ENCODE measurements around the gene GNB3. TPM values are rescaled to one million over a fixed set of nuclear protein-coding genes. Genes with fewer than 3 reads are reported as not detected.
"Not testable (repeated sequence)": the region's sequence is repeated elsewhere in the genome, so short reads cannot be mapped to it uniquely, and the experiment has no call there.

Gene GNB3
- polyA plus RNA-seq, 1 experiment = 5.3 TPM

DNA sequence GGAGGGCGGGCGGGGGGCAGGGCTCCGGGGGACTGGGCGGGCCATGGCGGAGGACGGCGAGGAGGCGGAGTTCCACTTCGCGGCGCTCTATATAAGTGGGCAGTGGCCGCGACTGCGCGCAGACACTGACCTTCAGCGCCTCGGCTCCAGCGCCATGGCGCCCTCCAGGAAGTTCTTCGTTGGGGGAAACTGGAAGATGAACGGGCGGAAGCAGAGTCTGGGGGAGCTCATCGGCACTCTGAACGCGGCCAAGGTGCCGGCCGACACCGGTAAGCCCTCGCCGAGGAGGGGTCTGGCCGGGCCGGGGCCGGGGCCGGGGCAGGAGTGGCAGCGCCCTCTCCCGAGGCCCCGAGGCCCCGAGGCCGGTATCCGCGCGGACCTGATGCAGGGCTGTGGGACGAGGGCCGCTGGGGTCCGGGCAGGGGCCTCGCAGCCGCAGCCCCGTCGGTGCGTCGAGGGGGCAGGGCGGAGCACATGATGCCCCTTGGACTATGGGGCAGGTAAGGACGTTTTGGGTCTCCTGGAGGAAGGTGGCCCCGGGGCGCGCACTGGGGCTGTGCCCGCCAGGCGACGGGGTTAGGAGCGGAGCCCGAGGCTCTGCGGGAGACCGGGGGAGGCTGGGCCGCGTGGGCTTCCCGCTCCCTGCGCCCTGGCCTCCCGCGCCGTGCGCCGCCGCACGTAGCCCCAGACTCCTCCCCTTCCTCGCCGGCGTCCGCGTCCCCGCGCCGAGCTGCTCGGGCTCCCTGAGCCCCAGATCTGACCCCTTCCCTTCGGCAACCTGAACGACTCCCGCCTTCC lies 26.9 kb downstream of the GNB3 start, which contains the start of gene TPI1:
TPI1 (plus strand) TSS at position 119 of the 798 bp plus-strand sequence; CDS start at position 155, 36 bp downstream.
- Histone ChIP-seq H3K36me3 (ENCODE audit: control insufficient read depth, insufficient read depth, low read length) (peaks cover 38% of the 10 kb centered on the region), H3K27me3 (ENCODE audit: control insufficient read depth, insufficient read depth, low read length) (no peaks in the 10 kb centered on the region), H3K4me3 (ENCODE audit: low read depth, low read length) (peak within 1 kb of the TSS; percentile 98)
- ChIA-PET POLR2A (interaction anchor here (0.6 to 4.7 kb wide), 7 partner anchors 11 to 403 kb away, joined by 3 to 34 read pairs (median 5); partner anchors contain the start of genes CDCA3, GAPDH and USP5), CTCF (interaction anchor here (0.9 to 9.7 kb wide), 10 partner anchors 7 to 112 kb away, joined by 3 to 112 read pairs (median 6); partner anchors contain the start of genes CDCA3, ENO2, LRRC23 and PTMS)
- TF ChIP-seq, protein P1, sequence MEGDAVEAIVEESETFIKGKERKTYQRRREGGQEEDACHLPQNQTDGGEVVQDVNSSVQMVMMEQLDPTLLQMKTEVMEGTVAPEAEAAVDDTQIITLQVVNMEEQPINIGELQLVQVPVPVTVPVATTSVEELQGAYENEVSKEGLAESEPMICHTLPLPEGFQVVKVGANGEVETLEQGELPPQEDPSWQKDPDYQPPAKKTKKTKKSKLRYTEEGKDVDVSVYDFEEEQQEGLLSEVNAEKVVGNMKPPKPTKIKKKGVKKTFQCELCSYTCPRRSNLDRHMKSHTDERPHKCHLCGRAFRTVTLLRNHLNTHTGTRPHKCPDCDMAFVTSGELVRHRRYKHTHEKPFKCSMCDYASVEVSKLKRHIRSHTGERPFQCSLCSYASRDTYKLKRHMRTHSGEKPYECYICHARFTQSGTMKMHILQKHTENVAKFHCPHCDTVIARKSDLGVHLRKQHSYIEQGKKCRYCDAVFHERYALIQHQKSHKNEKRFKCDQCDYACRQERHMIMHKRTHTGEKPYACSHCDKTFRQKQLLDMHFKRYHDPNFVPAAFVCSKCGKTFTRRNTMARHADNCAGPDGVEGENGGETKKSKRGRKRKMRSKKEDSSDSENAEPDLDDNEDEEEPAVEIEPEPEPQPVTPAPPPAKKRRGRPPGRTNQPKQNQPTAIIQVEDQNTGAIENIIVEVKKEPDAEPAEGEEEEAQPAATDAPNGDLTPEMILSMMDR (IDR thresholded peaks at IDR 0.05; ENCODE audit: insufficient read depth, low read depth, low read length) = no peak
- no peak for DNase-seq (ENCODE audit: low read depth)

DNA sequence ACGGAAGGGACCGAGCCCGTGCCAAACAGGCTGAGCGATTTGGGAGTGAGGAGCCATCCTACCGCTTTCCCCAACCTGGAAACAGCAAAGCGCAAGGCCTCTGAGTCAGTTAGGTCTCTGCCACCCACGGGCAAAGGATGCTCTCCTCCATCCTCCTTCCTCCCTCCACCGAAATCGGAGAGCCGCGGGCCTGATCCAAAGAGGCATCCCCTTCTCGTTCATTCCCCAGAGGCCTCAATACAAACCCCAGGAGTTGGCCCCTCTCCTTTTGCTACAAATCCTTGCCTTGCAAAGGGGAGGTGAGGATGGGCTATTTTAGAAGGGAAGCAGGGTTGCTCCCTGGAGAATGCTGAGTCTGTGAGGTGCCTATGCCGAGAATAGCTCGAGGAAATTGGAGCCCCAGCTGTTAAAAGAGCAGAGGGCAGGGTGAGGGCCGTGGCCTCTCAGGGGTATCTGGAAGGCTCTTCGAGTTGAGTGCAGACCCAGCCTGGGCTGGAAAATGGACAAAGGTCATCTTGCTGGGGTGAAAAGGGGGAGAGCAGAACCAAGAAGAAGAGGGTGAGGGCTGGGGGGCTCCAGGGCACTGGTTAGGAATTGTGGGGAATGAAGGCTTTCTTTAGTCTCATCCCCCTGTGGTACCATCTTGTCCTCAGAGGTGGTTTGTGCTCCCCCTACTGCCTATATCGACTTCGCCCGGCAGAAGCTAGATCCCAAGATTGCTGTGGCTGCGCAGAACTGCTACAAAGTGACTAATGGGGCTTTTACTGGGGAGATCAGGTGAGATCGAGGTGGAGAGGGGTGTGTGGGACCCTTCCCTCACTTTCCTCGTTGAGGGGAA lies 27.7 kb downstream of the GNB3 start:
- no peaks in the 10 kb centered on the region for H3K27me3 ChIP-seq (ENCODE audit: control insufficient read depth, insufficient read depth, low read length)
- DNase-seq (ENCODE audit: low read depth) = no peak
- TF ChIP-seq, protein P1 (IDR thresholded peaks at IDR 0.05; ENCODE audit: insufficient read depth, low read depth, low read length) = peak; percentile 38; the same call in 1 of the 2 replicates
- CTCF ChIA-PET = interaction anchor here (0.6 to 9.7 kb wide), 24 partner anchors 8 to 245 kb away, joined by 3 to 112 read pairs (median 6); partner anchors contain the start of genes CDCA3, ENO2, LRRC23 and MLF2
- POLR2A ChIA-PET = interaction anchor here (0.6 to 4.7 kb wide), 2 partner anchors 16 to 24 kb away, joined by 3 to 34 read pairs; partner anchors contain the start of genes CDCA3 and USP5
- peaks cover 34% of the 10 kb centered on the region for H3K36me3 ChIP-seq (ENCODE audit: control insufficient read depth, insufficient read depth, low read length)
- H3K4me3 ChIP-seq (ENCODE audit: low read depth, low read length) = peak overlapping the region; percentile 98

DNA sequence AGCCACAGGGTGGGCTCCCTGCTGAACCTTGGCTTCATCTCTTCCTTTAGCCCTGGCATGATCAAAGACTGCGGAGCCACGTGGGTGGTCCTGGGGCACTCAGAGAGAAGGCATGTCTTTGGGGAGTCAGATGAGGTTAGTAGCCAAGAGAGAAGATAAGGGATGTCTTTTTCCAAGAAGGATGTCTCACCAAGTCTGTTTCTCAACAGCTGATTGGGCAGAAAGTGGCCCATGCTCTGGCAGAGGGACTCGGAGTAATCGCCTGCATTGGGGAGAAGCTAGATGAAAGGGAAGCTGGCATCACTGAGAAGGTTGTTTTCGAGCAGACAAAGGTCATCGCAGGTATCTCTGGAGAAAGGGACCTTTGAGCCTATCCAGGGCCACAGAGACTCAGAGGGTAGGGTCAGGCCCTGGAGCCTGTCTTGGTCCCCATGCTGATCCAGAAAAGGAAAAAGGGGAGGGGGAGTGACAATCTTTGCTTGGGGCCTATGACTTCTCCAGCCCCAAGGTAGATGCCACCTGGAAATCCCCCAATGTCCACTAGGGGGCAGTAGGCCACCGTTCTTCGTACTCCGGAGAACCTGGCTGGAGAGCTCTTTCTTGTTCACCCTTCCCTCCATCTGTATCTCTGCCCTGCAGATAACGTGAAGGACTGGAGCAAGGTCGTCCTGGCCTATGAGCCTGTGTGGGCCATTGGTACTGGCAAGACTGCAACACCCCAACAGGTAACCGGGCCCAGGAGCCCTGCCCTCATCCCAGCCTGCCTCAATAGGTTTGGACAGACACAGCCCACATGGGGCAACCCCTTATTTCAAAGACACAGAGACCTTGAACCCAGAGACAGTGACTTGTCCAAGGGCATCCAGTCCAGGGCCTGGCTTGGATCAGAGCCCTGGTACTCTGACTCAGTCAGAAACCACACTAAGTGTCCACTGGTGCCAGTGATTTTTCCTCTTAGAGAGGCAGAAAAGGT lies 28.6 kb downstream of the GNB3 start:
- TF ChIP-seq, protein P1 (IDR thresholded peaks at IDR 0.05; ENCODE audit: insufficient read depth, low read depth, low read length) = peak; percentile 86
- POLR2A ChIA-PET = interaction anchor here (4.7 kb wide), 1 partner anchor 17 kb away, joined by 34 read pairs; the partner anchor contains the start of genes CDCA3 and USP5
- Histone ChIP-seq H3K27me3 (ENCODE audit: control insufficient read depth, insufficient read depth, low read length) (no peaks in the 10 kb centered on the region), H3K36me3 (ENCODE audit: control insufficient read depth, insufficient read depth, low read length) (peaks cover 31% of the 10 kb centered on the region), H3K4me3 (ENCODE audit: low read depth, low read length) (peak overlapping the region; percentile 98)
- CTCF ChIA-PET = interaction anchor here (0.6 to 9.7 kb wide), 24 partner anchors 9 to 244 kb away, joined by 3 to 112 read pairs (median 5); partner anchors contain the start of genes CDCA3, LRRC23, MLF2 and PTMS
- no peak for DNase-seq (ENCODE audit: low read depth)

DNA sequence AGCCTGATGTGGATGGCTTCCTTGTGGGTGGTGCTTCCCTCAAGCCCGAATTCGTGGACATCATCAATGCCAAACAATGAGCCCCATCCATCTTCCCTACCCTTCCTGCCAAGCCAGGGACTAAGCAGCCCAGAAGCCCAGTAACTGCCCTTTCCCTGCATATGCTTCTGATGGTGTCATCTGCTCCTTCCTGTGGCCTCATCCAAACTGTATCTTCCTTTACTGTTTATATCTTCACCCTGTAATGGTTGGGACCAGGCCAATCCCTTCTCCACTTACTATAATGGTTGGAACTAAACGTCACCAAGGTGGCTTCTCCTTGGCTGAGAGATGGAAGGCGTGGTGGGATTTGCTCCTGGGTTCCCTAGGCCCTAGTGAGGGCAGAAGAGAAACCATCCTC lies 29.6 kb downstream of the GNB3 start:
- CTCF ChIA-PET = interaction anchor here (1.4 to 9.7 kb wide), 5 partner anchors 15 to 98 kb away, joined by 4 to 112 read pairs (median 8); partner anchors contain the start of genes CDCA3 and USP5

More for the DNA sequence above, 29.6 kb downstream of the GNB3 start:
- DNase-seq (ENCODE audit: low read depth); H3K27me3 ChIP-seq (ENCODE audit: control insufficient read depth, insufficient read depth, low read length); H3K4me3 ChIP-seq (ENCODE audit: low read depth, low read length): not testable (repeated sequence)
- peaks cover 27% of the 10 kb centered on the region for H3K36me3 ChIP-seq (ENCODE audit: control insufficient read depth, insufficient read depth, low read length)
- POLR2A ChIA-PET = interaction anchor here (3.7 kb wide), 1 partner anchor 18 kb away, joined by 19 read pairs; the partner anchor contains the start of genes CDCA3 and USP5
